K562 (cell line): ENCODE data around the gene FMNL1. TPM values are rescaled to one million over a fixed set of nuclear protein-coding genes. Genes with fewer than 3 reads are reported as not detected.

Source experiments
- BRD9 ChIP-seq: fragments of 450-650 bp; IDR thresholded peaks from 2 replicates; pipeline ENCODE4 v1.6.1; 2018; ENCODE audit warnings: low read depth; ENCODE audit not compliant: partially characterized antibody
- CBX8 ChIP-seq: fragments of 200-600 bp; sonication (generic); IDR thresholded peaks from 2 replicates; pipeline ENCODE4 v1.6.1; 2012; ENCODE audit warnings: borderline replicate concordance, mixed run types, low read depth, mild to moderate bottlenecking, moderate library complexity, mixed read lengths, low read length, control low read depth, inconsistent platforms; ENCODE audit not compliant: poor library complexity, severe bottlenecking; ENCODE audit errors: extremely low read depth
- DPF2 ChIP-seq: fragments of 450-650 bp; IDR thresholded peaks from 2 replicates; pipeline ENCODE4 v1.6.1; 2016
- HNRNPL ChIP-seq: fragments of 200-400 bp; formaldehyde crosslinking; IDR thresholded peaks from 2 replicates; pipeline ENCODE4 v1.6.1; 2017; ENCODE audit warnings: low read depth, mild to moderate bottlenecking, low read length
- NONO ChIP-seq, 2 experiments: fragments of 200-400 bp in 1 of 2; fragments of 450-650 bp in 1 of 2; formaldehyde crosslinking in 1 of 2; IDR thresholded peaks; 2 replicates each; pipeline ENCODE4 v1.6.1; 2017; ENCODE audit warnings: low read depth in 2 of 2, mild to moderate bottlenecking in 2 of 2, moderate library complexity in 2 of 2, low read length in 1 of 2
- NR2C1 ChIP-seq, 2 experiments: fragments of 450-650 bp; IDR thresholded peaks; 2 replicates each; pipeline ENCODE4 v1.6.1; 2017; ENCODE audit warnings: mild to moderate bottlenecking in 2 of 2, antibody characterized with exemption in 1 of 2, inconsistent platforms in 1 of 2, missing compliant biosample characterization in 1 of 2, missing genetic modification characterization in 1 of 2
- PTRF ChIP-seq: fragments of 450-650 bp; IDR thresholded peaks from 2 replicates; pipeline ENCODE4 v1.6.1; 2016; ENCODE audit warnings: mild to moderate bottlenecking, missing genetic modification characterization, missing compliant biosample characterization
- TFAP4 ChIP-seq: sonication (generic); formaldehyde crosslinking; IDR thresholded peaks from 2 replicates; pipeline ENCODE4 v1.8.0; 2022; ENCODE audit warnings: missing genetic modification reagents, mild to moderate bottlenecking, moderate library complexity, borderline replicate concordance
- TRIM28 ChIP-seq: fragments of 450-650 bp; IDR thresholded peaks from 2 replicates; pipeline ENCODE4 v1.6.1; 2017
- XRCC4 ChIP-seq: IDR thresholded peaks from one replicate; pipeline ENCODE4 v1.6.1; 2011; ENCODE audit not compliant: insufficient read depth, insufficient read length; ENCODE audit errors: extremely low read depth
- XRCC5 ChIP-seq: fragments of 200-400 bp; formaldehyde crosslinking; IDR thresholded peaks from 2 replicates; pipeline ENCODE4 v1.6.1; 2017; ENCODE audit warnings: low read depth, mild to moderate bottlenecking, low read length
- ZFP30 ChIP-seq: fragments of 250-450 bp; sonication (Bioruptor Pico); IDR thresholded peaks from 2 replicates; pipeline ENCODE4 v1.8.0; 2022; ENCODE audit warnings: moderate library complexity, mild to moderate bottlenecking, inconsistent platforms, borderline replicate concordance
- ZFX ChIP-seq: sonication (generic); formaldehyde crosslinking; IDR thresholded peaks from 2 replicates; pipeline ENCODE4 v1.8.0; 2022; ENCODE audit warnings: mild to moderate bottlenecking, missing genetic modification reagents, moderate library complexity
- ZNF717 ChIP-seq: fragments of 250-450 bp; sonication (Bioruptor Pico); IDR thresholded peaks from 2 replicates; pipeline ENCODE4 v1.5.0; 2021
- ZZZ3 ChIP-seq: fragments of 450-650 bp; IDR thresholded peaks from 2 replicates; pipeline ENCODE4 v1.6.1; 2016; ENCODE audit warnings: antibody characterized with exemption, mild to moderate bottlenecking, moderate library complexity
- polyA plus RNA-seq, 8 experiments: library from polyadenylated mRNA; depleted of rRNA in 4 of 8; stranded (reverse) in 5 of 8; unstranded in 3 of 8; fragments of >200 nt; fragmentation: Nextera tagmentation in 2 of 8; fragmentation: Illumina TruSeq in 1 of 8; extraction: Ambion mirVana in 2 of 8; extraction: Trizol in 1 of 8; gene quantifications; 2 replicates each; pipeline versions ENCODE4 v1.2.1 to v1.2.3, GENCODE V29; 2011 to 2014; ENCODE audit warnings: inconsistent platforms in 1 of 8, missing spikeins in 1 of 8
- total RNA-seq, 7 experiments: library from RNA; depleted of rRNA in 6 of 7; stranded (reverse); fragments of >200 nt in 6 of 7; fragmentation: Illumina TruSeq in 2 of 7; extraction: Trizol in 2 of 7; gene quantifications; 2 replicates each; pipeline versions ENCODE4 v1.2.1 to v1.2.3, GENCODE V29; 2011 to 2021; ENCODE audit warnings: low replicate concordance in 1 of 7
- TF ChIP-seq, protein P1 (sequence below): IDR thresholded peaks from 2 replicates; pipeline ENCODE4 v1.6.1; 2011; ENCODE audit not compliant: insufficient read length; ENCODE audit errors: extremely low read depth
- TF ChIP-seq, protein P2 (sequence below): fragments of 250-450 bp; sonication (Bioruptor Pico); IDR thresholded peaks from 2 replicates; pipeline ENCODE4 v1.9.0; 2021; ENCODE audit warnings: mild to moderate bottlenecking

FMNL1 gene
- total and polyA plus RNA-seq, 9 of the 15 experiments (the other 6 are each of a cell fraction or from before 2014, with no cell fraction given) = 0.70 to 36.6 (median 7.7) TPM

GRCh38 chr17:45197555-45198334 is 23.9 kb upstream of the FMNL1 start (continued):
- TF ChIP-seq, protein P1, sequence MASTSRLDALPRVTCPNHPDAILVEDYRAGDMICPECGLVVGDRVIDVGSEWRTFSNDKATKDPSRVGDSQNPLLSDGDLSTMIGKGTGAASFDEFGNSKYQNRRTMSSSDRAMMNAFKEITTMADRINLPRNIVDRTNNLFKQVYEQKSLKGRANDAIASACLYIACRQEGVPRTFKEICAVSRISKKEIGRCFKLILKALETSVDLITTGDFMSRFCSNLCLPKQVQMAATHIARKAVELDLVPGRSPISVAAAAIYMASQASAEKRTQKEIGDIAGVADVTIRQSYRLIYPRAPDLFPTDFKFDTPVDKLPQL = no peak
- TF ChIP-seq ZZZ3 (no peak), XRCC4 (no peak), NR2C1 (IDR thresholded peaks at IDR 0.05) (0 out of 2 replicates have a peak, but pooled peaks have one; percentile 11), NR2C1 (tag; IDR thresholded peaks at IDR 0.05) (no peak), TFAP4 (CRISPR knock-in tag) (peak; percentile 85), ZFX (CRISPR knock-in tag) (peak; percentile 65), DPF2 (peak; percentile 44; the same call in 1 of the 2 replicates), XRCC5 (peak; percentile 87), ZNF717 (no peak), PTRF (tag) (no peak), BRD9 (peak; percentile 94), HNRNPL (no peak), NONO (IDR thresholded peaks at IDR 0.05; ENCODE audit: low read depth in 2 of 2, low read length in 1 of 2) (peak in 1 of 2 experiments; percentile 74; a peak in 1 of 4 replicates), CBX8 (no peak), ZFP30 (CRISPR knock-in tag) (no peak), TRIM28 (no peak)
- TF ChIP-seq, protein P2, sequence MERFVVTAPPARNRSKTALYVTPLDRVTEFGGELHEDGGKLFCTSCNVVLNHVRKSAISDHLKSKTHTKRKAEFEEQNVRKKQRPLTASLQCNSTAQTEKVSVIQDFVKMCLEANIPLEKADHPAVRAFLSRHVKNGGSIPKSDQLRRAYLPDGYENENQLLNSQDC (CRISPR knock-in tag) = no peak
